GM23338 (cell line): ENCODE measurements around the gene LDLR. TPM values are rescaled to one million over a fixed set of nuclear protein-coding genes. Genes with fewer than 3 reads are reported as not detected.
"Not testable (repeated sequence)": the region's sequence is repeated elsewhere in the genome, so short reads cannot be mapped to it uniquely, and the experiment has no call there.

Source experiments
- ATAC-seq: fragments of 200-7000 bp; cut with Tn5 transposase; 3 replicates; pipeline ENCODE4 v1.9.1; 2020
- DNase-seq: peaks from one replicate; pipeline ENCODE4 v3.0.0-alpha.2; 2015; ENCODE audit warnings: low spot score
- H2AFZ ChIP-seq: fragments of 200-600 bp; sonication (generic); 2 replicates; pipeline ENCODE4 v1.8.0; 2016; ENCODE audit warnings: antibody characterized with exemption, mild to moderate bottlenecking, moderate library complexity
- H3F3A ChIP-seq: fragments of 200-600 bp; sonication (generic); replicated peaks from 2 replicates; pipeline ENCODE4 v1.8.0; 2017; ENCODE audit warnings: antibody characterized with exemption, mixed run types, low read depth
- H3K27ac ChIP-seq: fragments of 200-600 bp; sonication (generic); 2 replicates; pipeline ENCODE4 v1.6.1; 2016; ENCODE audit warnings: low read depth
- H3K27me3 ChIP-seq: fragments of 200-600 bp; sonication (generic); 2 replicates; pipeline ENCODE4 v1.8.0; 2016; ENCODE audit warnings: mild to moderate bottlenecking, mixed run types, moderate library complexity; ENCODE audit not compliant: insufficient read depth
- H3K36me3 ChIP-seq: fragments of 200-600 bp; sonication (generic); 2 replicates; pipeline ENCODE4 v1.8.0; 2016; ENCODE audit warnings: mild to moderate bottlenecking; ENCODE audit not compliant: insufficient read depth
- H3K4me1 ChIP-seq: fragments of 200-600 bp; sonication (generic); 2 replicates; pipeline ENCODE4 v1.8.0; 2016; ENCODE audit warnings: mild to moderate bottlenecking, moderate library complexity; ENCODE audit not compliant: insufficient read depth
- H3K4me2 ChIP-seq: fragments of 200-600 bp; sonication (generic); 2 replicates; pipeline ENCODE4 v1.7.1; 2017; ENCODE audit warnings: mixed run types
- H3K4me3 ChIP-seq: fragments of 200-600 bp; sonication (generic); 2 replicates; pipeline ENCODE4 v1.6.1; 2016; ENCODE audit warnings: mixed run types
- H3K79me2 ChIP-seq: fragments of 200-600 bp; sonication (generic); replicated peaks from 2 replicates; pipeline ENCODE4 v1.8.0; 2017; ENCODE audit warnings: mild to moderate bottlenecking; ENCODE audit not compliant: insufficient read depth
- H3K9me2 ChIP-seq: fragments of 200-600 bp; sonication (generic); 2 replicates; pipeline ENCODE4 v1.8.0; 2017; ENCODE audit not compliant: insufficient read depth
- H4K20me1 ChIP-seq: fragments of 200-600 bp; sonication (generic); replicated peaks from 2 replicates; pipeline ENCODE4 v1.8.0; 2017; ENCODE audit warnings: mild to moderate bottlenecking; ENCODE audit not compliant: insufficient read depth
- H3K27ac Mint-ChIP-seq: 2 replicates; pipeline ENCODE4 v1.8.0; 2020; ENCODE audit warnings: inconsistent platforms, mild to moderate bottlenecking, moderate library complexity, mixed read lengths
- H3K27me3 Mint-ChIP-seq: 3 replicates; pipeline ENCODE4 v1.8.0; 2022; ENCODE audit warnings: low read depth, mild to moderate bottlenecking, moderate library complexity, mixed read lengths, inconsistent platforms; ENCODE audit not compliant: insufficient read depth, poor library complexity
- H3K36me3 Mint-ChIP-seq: 3 replicates; pipeline ENCODE4 v1.8.0; 2021; ENCODE audit warnings: low read depth, mild to moderate bottlenecking, inconsistent platforms, moderate library complexity, mixed read lengths
- H3K4me1 Mint-ChIP-seq: 3 replicates; pipeline ENCODE4 v1.8.0; 2020; ENCODE audit warnings: mild to moderate bottlenecking, inconsistent platforms, mixed read lengths
- H3K4me3 Mint-ChIP-seq: 3 replicates; pipeline ENCODE4 v1.8.0; 2021; ENCODE audit warnings: moderate library complexity, mild to moderate bottlenecking, inconsistent platforms, mixed read lengths
- H3K9me3 Mint-ChIP-seq: 3 replicates; pipeline ENCODE4 v1.8.0; 2020; ENCODE audit warnings: moderate library complexity, mild to moderate bottlenecking, inconsistent platforms, mixed read lengths
- CTCF ChIP-seq, 2 experiments: fragments of 200-600 bp in 1 of 2; sonication (generic) in 1 of 2; conservative IDR thresholded peaks; 2 replicates each; pipeline versions ENCODE4 v1.5.1 to v1.6.1; 2016 to 2017; ENCODE audit warnings: antibody characterized with exemption in 2 of 2, low read depth in 2 of 2, mild to moderate bottlenecking in 2 of 2, moderate library complexity in 1 of 2
- ETS1 ChIP-seq: IDR thresholded peaks from 2 replicates; pipeline ENCODE4 v1.6.1; 2016; ENCODE audit warnings: antibody characterized with exemption
- EZH2phosphoT487 ChIP-seq: fragments of 200-600 bp; sonication (generic); IDR thresholded peaks from one replicate; pipeline ENCODE4 v1.8.1; 2018; ENCODE audit warnings: antibody characterized with exemption; ENCODE audit not compliant: unreplicated experiment
- JUNB ChIP-seq: IDR thresholded peaks from one replicate; pipeline ENCODE4 v1.6.1; 2016; ENCODE audit warnings: antibody characterized with exemption; ENCODE audit not compliant: unreplicated experiment
- POLR2AphosphoS5 ChIP-seq: IDR thresholded peaks from 2 replicates; pipeline ENCODE4 v1.6.1; 2016; ENCODE audit warnings: antibody characterized with exemption, low read depth
- ZNF462 ChIP-seq: fragments of 250-450 bp; sonication (Bioruptor Pico); IDR thresholded peaks from 2 replicates; pipeline ENCODE4 v1.5.0; 2020; ENCODE audit warnings: mild to moderate bottlenecking, moderate library complexity
- polyA plus RNA-seq: library from polyadenylated mRNA; unstranded; fragments of >200 nt; fragmentation: Nextera tagmentation; extraction: Ambion mirVana; gene quantifications from 2 replicates; pipeline ENCODE4 v1.2.1, GENCODE V29; 2016
- total RNA-seq: library from RNA; depleted of rRNA; stranded (reverse); fragments of >200 nt; shearing (Covaris generic); gene quantifications from 2 replicates; pipeline ENCODE4 v1.2.3, GENCODE V29; 2014
- TF ChIP-seq, protein P1 (sequence below): IDR thresholded peaks from one replicate; pipeline ENCODE4 v1.6.1; 2018; ENCODE audit warnings: antibody characterized with exemption; ENCODE audit not compliant: unreplicated experiment

Gene LDLR
- total and polyA plus RNA-seq, 2 experiments from 2014 or later, result 57.6 to 180 TPM

- no peak for TF ChIP-seq ZNF462 (CRISPR knock-in tag)
- no peak for TF ChIP-seq POLR2AphosphoS5
Observed at GRCh38 chr19:11116507-11116906, 27.2 kb downstream of the LDLR start (continued).

- H3K27me3 Mint-ChIP-seq, H3K4me3 Mint-ChIP-seq, H3K4me1 ChIP-seq, H3K27ac Mint-ChIP-seq, H3K4me3 ChIP-seq, H3K4me1 Mint-ChIP-seq, H3K27me3 ChIP-seq, DNase-seq, ATAC-seq, H2AFZ ChIP-seq, H3K9me3 Mint-ChIP-seq, H3K4me2 ChIP-seq, H3K27ac ChIP-seq, H3K9me2 ChIP-seq: not testable (repeated sequence)
- peaks cover 95% of the 10 kb centered on the region for H3K36me3 ChIP-seq
- H4K20me1 ChIP-seq, result peaks cover 41% of the 10 kb centered on the region
- peaks cover 76% of the 10 kb centered on the region for H3F3A ChIP-seq
- peaks cover 95% of the 10 kb centered on the region for H3K36me3 Mint-ChIP-seq
- H3K79me2 ChIP-seq, result peaks cover 16% of the 10 kb centered on the region; the same call in 1 of the 2 replicates
Observed at GRCh38 chr19:11121963-11122362, 32.7 kb downstream of the LDLR start.

- no peak for ATAC-seq
- H3F3A ChIP-seq, result peaks cover 76% of the 10 kb centered on the region
- H3K27ac ChIP-seq, result 0 out of 2 replicates have a peak overlapping the region, but pooled peaks have one; percentile 19
- Mint-ChIP-seq H3K27me3 (peaks cover 5% of the 10 kb centered on the region), H3K27ac (no peak overlapping the region), H3K36me3 (peaks cover 95% of the 10 kb centered on the region), H3K9me3 (no peaks in the 10 kb centered on the region; the same call in 2 of the 3 replicates), H3K4me1 (no peaks in the 10 kb centered on the region), H3K4me3 (no peak overlapping the region)
- H3K9me2 ChIP-seq, result no peaks in the 10 kb centered on the region
- H3K27me3 ChIP-seq, result no peaks in the 10 kb centered on the region
- H4K20me1 ChIP-seq, result peaks cover 41% of the 10 kb centered on the region
- no peaks in the 10 kb centered on the region for H3K4me1 ChIP-seq
- H3K4me3 ChIP-seq, result no peak overlapping the region
- DNase-seq, result no peak
- peaks cover 16% of the 10 kb centered on the region; the same call in 1 of the 2 replicates for H3K79me2 ChIP-seq
- H2AFZ ChIP-seq, result no peak overlapping the region
- H3K4me2 ChIP-seq, result no peak overlapping the region
- peaks cover 95% of the 10 kb centered on the region for H3K36me3 ChIP-seq
- TF ChIP-seq EZH2phosphoT487 (no peak), CTCF (conservative IDR thresholded peaks at IDR 0.05; ENCODE audit: low read depth in 2 of 2) (no peak), ETS1 (no peak), JUNB (no peak)
- TF ChIP-seq, protein P1, sequence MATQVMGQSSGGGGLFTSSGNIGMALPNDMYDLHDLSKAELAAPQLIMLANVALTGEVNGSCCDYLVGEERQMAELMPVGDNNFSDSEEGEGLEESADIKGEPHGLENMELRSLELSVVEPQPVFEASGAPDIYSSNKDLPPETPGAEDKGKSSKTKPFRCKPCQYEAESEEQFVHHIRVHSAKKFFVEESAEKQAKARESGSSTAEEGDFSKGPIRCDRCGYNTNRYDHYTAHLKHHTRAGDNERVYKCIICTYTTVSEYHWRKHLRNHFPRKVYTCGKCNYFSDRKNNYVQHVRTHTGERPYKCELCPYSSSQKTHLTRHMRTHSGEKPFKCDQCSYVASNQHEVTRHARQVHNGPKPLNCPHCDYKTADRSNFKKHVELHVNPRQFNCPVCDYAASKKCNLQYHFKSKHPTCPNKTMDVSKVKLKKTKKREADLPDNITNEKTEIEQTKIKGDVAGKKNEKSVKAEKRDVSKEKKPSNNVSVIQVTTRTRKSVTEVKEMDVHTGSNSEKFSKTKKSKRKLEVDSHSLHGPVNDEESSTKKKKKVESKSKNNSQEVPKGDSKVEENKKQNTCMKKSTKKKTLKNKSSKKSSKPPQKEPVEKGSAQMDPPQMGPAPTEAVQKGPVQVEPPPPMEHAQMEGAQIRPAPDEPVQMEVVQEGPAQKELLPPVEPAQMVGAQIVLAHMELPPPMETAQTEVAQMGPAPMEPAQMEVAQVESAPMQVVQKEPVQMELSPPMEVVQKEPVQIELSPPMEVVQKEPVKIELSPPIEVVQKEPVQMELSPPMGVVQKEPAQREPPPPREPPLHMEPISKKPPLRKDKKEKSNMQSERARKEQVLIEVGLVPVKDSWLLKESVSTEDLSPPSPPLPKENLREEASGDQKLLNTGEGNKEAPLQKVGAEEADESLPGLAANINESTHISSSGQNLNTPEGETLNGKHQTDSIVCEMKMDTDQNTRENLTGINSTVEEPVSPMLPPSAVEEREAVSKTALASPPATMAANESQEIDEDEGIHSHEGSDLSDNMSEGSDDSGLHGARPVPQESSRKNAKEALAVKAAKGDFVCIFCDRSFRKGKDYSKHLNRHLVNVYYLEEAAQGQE, result no peak
Observed at GRCh38 chr19:11123114-11123513, 33.9 kb downstream of the LDLR start.
